ENCODE results near the gene CCDC171.
"Not testable (repeated sequence)": the region's sequence is repeated elsewhere in the genome, so short reads cannot be mapped to it uniquely, and the experiment has no call there.

Gene CCDC171

GRCh38 chr9:15552636-15553527 is at the start of gene CCDC171:
TSS of gene CCDC171 (plus strand) at chr9:15553043. CDS start at chr9:15564089, 11,046 bp downstream.
- DNase-seq = peak; percentile 96 to 98

GRCh38 chr9:15505921-15506320 is 46.9 kb upstream of the CCDC171 start:
- no peak for DNase-seq

- DNase-seq = peak; percentile 29 to 65
Observed at GRCh38 chr9:15509931-15510788, 42.7 kb upstream of the CCDC171 start.

- DNase-seq = peak; percentile 91 to 93
Observed at GRCh38 chr9:15510789-15511575, 41.9 kb upstream of the CCDC171 start, which contains the start of gene PSIP1. TSS of gene PSIP1 (minus strand) at chr9:15510970. CDS start at chr9:15510188, 782 bp downstream.

GRCh38 chr9:15512204-15512603 is 40.6 kb upstream of the CCDC171 start:
- no peak for DNase-seq

- peak; percentile 2 to 25 for DNase-seq
Observed at GRCh38 chr9:15512889-15513288, 40.0 kb upstream of the CCDC171 start.

- peak; percentile 9 to 29 for DNase-seq
Observed at GRCh38 chr9:15513335-15513734, 39.5 kb upstream of the CCDC171 start.

GRCh38 chr9:15519831-15520230 is 33.0 kb upstream of the CCDC171 start:
- DNase-seq = no peak

- DNase-seq = no peak
Observed at GRCh38 chr9:15521254-15521653, 31.6 kb upstream of the CCDC171 start.

- DNase-seq = no peak
Observed at GRCh38 chr9:15522130-15522755, 30.6 kb upstream of the CCDC171 start.

- DNase-seq = no peak
Observed at GRCh38 chr9:15524845-15525455, 27.9 kb upstream of the CCDC171 start.

- DNase-seq = no peak
Observed at GRCh38 chr9:15525958-15526357, 26.9 kb upstream of the CCDC171 start.

- not testable (repeated sequence) for DNase-seq
Observed at GRCh38 chr9:15527035-15527434, 25.8 kb upstream of the CCDC171 start.

- no peak for DNase-seq
Observed at GRCh38 chr9:15529566-15530324, 23.1 kb upstream of the CCDC171 start.

GRCh38 chr9:15531380-15531779 is 21.5 kb upstream of the CCDC171 start:
- DNase-seq = no peak

- DNase-seq = no peak
Observed at GRCh38 chr9:15541872-15542271, 11.0 kb upstream of the CCDC171 start.

GRCh38 chr9:15542624-15543023 is 10.2 kb upstream of the CCDC171 start:
- no peak for DNase-seq

GRCh38 chr9:15543047-15543813 is 9.6 kb upstream of the CCDC171 start:
- no peak for DNase-seq

GRCh38 chr9:15549611-15550010 is 3.2 kb upstream of the CCDC171 start:
- no peak for DNase-seq

- DNase-seq = no peak
Observed at GRCh38 chr9:15553528-15553898, 670 bp downstream of the CCDC171 start.

All from NCI-H2081 (cell line).